T-helper 17 cell (primary cell): ENCODE measurements around the gene HSD17B11. TPM values are rescaled to one million over a fixed set of nuclear protein-coding genes. Genes with fewer than 3 reads are reported as not detected.
"Not testable (repeated sequence)": the region's sequence is repeated elsewhere in the genome, so short reads cannot be mapped to it uniquely, and the experiment has no call there.

Experiments used
- ATAC-seq: fragments of 150-1000 bp; cut with Tn5 transposase; 2 replicates; pipeline ENCODE4 v1.10.0; 2021; ENCODE audit warnings: mild to moderate bottlenecking, moderate library complexity
- DNase-seq, 3 donors: peaks; one replicate each; pipeline versions ENCODE4 v3.0.0 to v3.0.0-alpha.2; 2020 to 2021
- H3K9me3 ChIP-seq: one replicate; pipeline ENCODE4 v1.7.0; 2013; ENCODE audit warnings: low read length, mild to moderate bottlenecking; ENCODE audit not compliant: control insufficient read depth, poor library complexity, severe bottlenecking
- H3K27ac Mint-ChIP-seq: one replicate; pipeline ENCODE4 v1.8.0; 2022; ENCODE audit warnings: mild to moderate bottlenecking, moderate library complexity, mixed read lengths
- H3K27me3 Mint-ChIP-seq: one replicate; pipeline ENCODE4 v1.8.0; 2022; ENCODE audit warnings: mixed read lengths
- H3K36me3 Mint-ChIP-seq: one replicate; pipeline ENCODE4 v1.8.0; 2022; ENCODE audit warnings: low read depth, mixed read lengths
- H3K4me1 Mint-ChIP-seq: one replicate; pipeline ENCODE4 v1.8.0; 2022; ENCODE audit warnings: mild to moderate bottlenecking, mixed read lengths
- H3K4me3 Mint-ChIP-seq: one replicate; pipeline ENCODE4 v1.8.0; 2022; ENCODE audit warnings: mild to moderate bottlenecking, moderate library complexity, mixed read lengths
- total RNA-seq, 4 donors: library from RNA in 2 of 4; stranded (reverse) in 2 of 4; gene quantifications; one replicate each; pipeline ENCODE4 v1.2.3 and lab custom pipeline; 2022 to 2026

HSD17B11 gene
- total RNA-seq, 2 donors from 2014 or later = 27.7 to 40.7 TPM

GRCh38 chr4:87337361-87337760 lies 53.6 kb downstream of the HSD17B11 start:
- Mint-ChIP-seq H3K27ac (no peak overlapping the region), H3K36me3 (peaks cover 8% of the 10 kb centered on the region), H3K4me3 (no peak overlapping the region), H3K27me3 (no peaks in the 10 kb centered on the region), H3K4me1 (no peaks in the 10 kb centered on the region)
- H3K9me3 ChIP-seq = peaks cover 9% of the 10 kb centered on the region
- DNase-seq (no peak), ATAC-seq (no peak)

- DNase-seq (no peak), ATAC-seq (no peak)
- H3K36me3 Mint-ChIP-seq = peaks cover 6% of the 10 kb centered on the region
- H3K9me3 ChIP-seq = peaks cover 9% of the 10 kb centered on the region
- H3K27me3 Mint-ChIP-seq = no peaks in the 10 kb centered on the region
- H3K4me1 Mint-ChIP-seq = no peaks in the 10 kb centered on the region
- H3K27ac Mint-ChIP-seq = no peak overlapping the region
- H3K4me3 Mint-ChIP-seq = no peak overlapping the region
These were observed 57.7 kb downstream of the HSD17B11 start for GRCh38 chr4:87333267-87333666.

GRCh38 chr4:87330761-87331160 lies 60.2 kb downstream of the HSD17B11 start:
- no peak for DNase-seq
- Mint-ChIP-seq H3K4me3 (no peak overlapping the region), H3K27me3 (no peaks in the 10 kb centered on the region), H3K36me3 (no peaks in the 10 kb centered on the region), H3K27ac (no peak overlapping the region), H3K4me1 (no peaks in the 10 kb centered on the region)
- H3K9me3 ChIP-seq = peaks cover 9% of the 10 kb centered on the region
- ATAC-seq = no peak

GRCh38 chr4:87327136-87327535 lies 63.9 kb downstream of the HSD17B11 start:
- H3K4me3 Mint-ChIP-seq = no peak overlapping the region
- DNase-seq = no peak
- ATAC-seq = no peak
- H3K4me1 Mint-ChIP-seq = no peaks in the 10 kb centered on the region
- no peaks in the 10 kb centered on the region for H3K9me3 ChIP-seq
- H3K36me3 Mint-ChIP-seq = no peaks in the 10 kb centered on the region
- no peak overlapping the region for H3K27ac Mint-ChIP-seq
- no peaks in the 10 kb centered on the region for H3K27me3 Mint-ChIP-seq

GRCh38 chr4:87326460-87326859 lies 64.5 kb downstream of the HSD17B11 start:
- DNase-seq = no peak
- Mint-ChIP-seq H3K4me1 (no peaks in the 10 kb centered on the region), H3K27me3 (no peaks in the 10 kb centered on the region), H3K36me3 (no peaks in the 10 kb centered on the region), H3K27ac (no peak overlapping the region), H3K4me3 (no peak overlapping the region)
- H3K9me3 ChIP-seq = no peaks in the 10 kb centered on the region
- ATAC-seq = no peak

GRCh38 chr4:87322754-87323153 lies 68.2 kb downstream of the HSD17B11 start, which contains the start of gene HSD17B13:
Gene HSD17B13, minus strand, starts transcription at chr4:87322882. Its CDS starts 41 bp downstream, at chr4:87322841.
- Mint-ChIP-seq H3K4me3 (no peak within 1 kb of the TSS), H3K4me1 (no peaks in the 10 kb centered on the region), H3K27ac (no peak within 1 kb of the TSS), H3K36me3 (no peaks in the 10 kb centered on the region), H3K27me3 (no peaks in the 10 kb centered on the region)
- ATAC-seq = no peak
- DNase-seq = no peak
- H3K9me3 ChIP-seq = no peaks in the 10 kb centered on the region

GRCh38 chr4:87321888-87322287 lies 69.1 kb downstream of the HSD17B11 start:
- no peaks in the 10 kb centered on the region for H3K4me1 Mint-ChIP-seq
- H3K4me3 Mint-ChIP-seq = no peak overlapping the region
- no peak for DNase-seq
- H3K36me3 Mint-ChIP-seq = no peaks in the 10 kb centered on the region
- no peaks in the 10 kb centered on the region for H3K9me3 ChIP-seq
- H3K27me3 Mint-ChIP-seq = no peaks in the 10 kb centered on the region
- no peak overlapping the region for H3K27ac Mint-ChIP-seq
- no peak for ATAC-seq

GRCh38 chr4:87317527-87317926 lies 73.5 kb downstream of the HSD17B11 start:
- Mint-ChIP-seq H3K36me3 (no peaks in the 10 kb centered on the region), H3K4me3 (no peak overlapping the region), H3K27ac (no peak overlapping the region), H3K27me3 (no peaks in the 10 kb centered on the region), H3K4me1 (no peaks in the 10 kb centered on the region)
- no peaks in the 10 kb centered on the region for H3K9me3 ChIP-seq
- DNase-seq = no peak
- ATAC-seq = no peak

GRCh38 chr4:87316961-87317360 lies 74.0 kb downstream of the HSD17B11 start:
- Mint-ChIP-seq H3K4me3 (no peak overlapping the region), H3K36me3 (no peaks in the 10 kb centered on the region), H3K27me3 (no peaks in the 10 kb centered on the region), H3K4me1 (no peaks in the 10 kb centered on the region), H3K27ac (no peak overlapping the region)
- no peak for DNase-seq
- no peak for ATAC-seq
- no peaks in the 10 kb centered on the region for H3K9me3 ChIP-seq

GRCh38 chr4:87315000-87315399 lies 76.0 kb downstream of the HSD17B11 start:
- not testable (repeated sequence) for ATAC-seq, DNase-seq, H3K27ac Mint-ChIP-seq, H3K9me3 ChIP-seq, H3K27me3 Mint-ChIP-seq, H3K36me3 Mint-ChIP-seq, H3K4me3 Mint-ChIP-seq, H3K4me1 Mint-ChIP-seq

- ATAC-seq = no peak
- H3K9me3 ChIP-seq = no peaks in the 10 kb centered on the region
- DNase-seq = no peak
- Mint-ChIP-seq H3K4me1 (no peaks in the 10 kb centered on the region), H3K27ac (no peak overlapping the region), H3K4me3 (no peak overlapping the region), H3K36me3 (peaks cover 2% of the 10 kb centered on the region), H3K27me3 (no peaks in the 10 kb centered on the region)
These were observed 77.2 kb downstream of the HSD17B11 start for GRCh38 chr4:87313756-87314155.

- H3K27me3 Mint-ChIP-seq = no peaks in the 10 kb centered on the region
- H3K27ac Mint-ChIP-seq = no peak overlapping the region
- DNase-seq (no peak), ATAC-seq (no peak)
- H3K4me1 Mint-ChIP-seq = no peaks in the 10 kb centered on the region
- no peaks in the 10 kb centered on the region for H3K9me3 ChIP-seq
- H3K4me3 Mint-ChIP-seq = no peak overlapping the region
- peaks cover 2% of the 10 kb centered on the region for H3K36me3 Mint-ChIP-seq
These were observed 79.3 kb downstream of the HSD17B11 start for GRCh38 chr4:87311684-87312083.

- H3K9me3 ChIP-seq = no peaks in the 10 kb centered on the region
- Mint-ChIP-seq H3K4me1 (peaks cover 3% of the 10 kb centered on the region), H3K27me3 (no peaks in the 10 kb centered on the region), H3K36me3 (peaks cover 2% of the 10 kb centered on the region), H3K27ac (no peak overlapping the region), H3K4me3 (no peak overlapping the region)
- DNase-seq = no peak
- no peak for ATAC-seq
These were observed 80.2 kb downstream of the HSD17B11 start for GRCh38 chr4:87310691-87311335.

GRCh38 chr4:87309625-87310024 lies 81.4 kb downstream of the HSD17B11 start:
- Mint-ChIP-seq H3K4me3 (no peak overlapping the region), H3K27me3 (no peaks in the 10 kb centered on the region), H3K36me3 (peaks cover 2% of the 10 kb centered on the region), H3K27ac (no peak overlapping the region), H3K4me1 (peaks cover 3% of the 10 kb centered on the region)
- ATAC-seq (no peak), DNase-seq (no peak)
- H3K9me3 ChIP-seq = no peaks in the 10 kb centered on the region
